ENCODE results near the gene HPF1.

HPF1 gene

GRCh38 chr4:169715826-169716225 is 41.9 kb downstream of the HPF1 start:
- ATAC-seq, result no peak
- DNase-seq, result no peak
- no peak overlapping the region for H3K4me3 Mint-ChIP-seq
- H3K27ac Mint-ChIP-seq, result no peak overlapping the region
- H3K36me3 Mint-ChIP-seq (ENCODE audit: low read depth), result peaks cover 21% of the 10 kb centered on the region
- no peaks in the 10 kb centered on the region for H3K27me3 Mint-ChIP-seq
- H3K4me1 Mint-ChIP-seq, result no peaks in the 10 kb centered on the region
- H3K9me3 Mint-ChIP-seq, result no peaks in the 10 kb centered on the region

GRCh38 chr4:169707958-169708643 is 49.6 kb downstream of the HPF1 start:
- no peak for DNase-seq
- ATAC-seq, result no peak
- peaks cover 21% of the 10 kb centered on the region for H3K36me3 Mint-ChIP-seq (ENCODE audit: low read depth)
- H3K27me3 Mint-ChIP-seq, result no peaks in the 10 kb centered on the region
- no peaks in the 10 kb centered on the region for H3K9me3 Mint-ChIP-seq
- H3K4me3 Mint-ChIP-seq, result no peak overlapping the region
- H3K4me1 Mint-ChIP-seq, result no peaks in the 10 kb centered on the region
- H3K27ac Mint-ChIP-seq, result no peak overlapping the region

GRCh38 chr4:169698331-169698730 is 59.4 kb downstream of the HPF1 start:
- H3K4me1 Mint-ChIP-seq, result no peaks in the 10 kb centered on the region
- no peak overlapping the region for H3K4me3 Mint-ChIP-seq
- no peaks in the 10 kb centered on the region for H3K9me3 Mint-ChIP-seq
- DNase-seq (no peak), ATAC-seq (no peak)
- H3K27me3 Mint-ChIP-seq, result no peaks in the 10 kb centered on the region
- H3K36me3 Mint-ChIP-seq (ENCODE audit: low read depth), result peaks cover 35% of the 10 kb centered on the region
- no peak overlapping the region for H3K27ac Mint-ChIP-seq

- Mint-ChIP-seq H3K4me1 (peaks cover 3% of the 10 kb centered on the region), H3K27me3 (no peaks in the 10 kb centered on the region), H3K4me3 (no peak overlapping the region), H3K27ac (no peak overlapping the region), H3K36me3 (ENCODE audit: low read depth) (peaks cover 20% of the 10 kb centered on the region), H3K9me3 (no peaks in the 10 kb centered on the region)
- no peak for ATAC-seq
- DNase-seq, result no peak
Observed at GRCh38 chr4:169690787-169691186, 67.0 kb downstream of the HPF1 start.

- peaks cover 3% of the 10 kb centered on the region for H3K4me1 Mint-ChIP-seq
- H3K36me3 Mint-ChIP-seq (ENCODE audit: low read depth), result peaks cover 18% of the 10 kb centered on the region
- ATAC-seq (no peak), DNase-seq (no peak)
- no peak overlapping the region for H3K27ac Mint-ChIP-seq
- no peaks in the 10 kb centered on the region for H3K9me3 Mint-ChIP-seq
- H3K27me3 Mint-ChIP-seq, result no peaks in the 10 kb centered on the region
- no peak overlapping the region for H3K4me3 Mint-ChIP-seq
Observed at GRCh38 chr4:169689681-169690080, 68.1 kb downstream of the HPF1 start.

GRCh38 chr4:169682372-169683047 is 75.2 kb downstream of the HPF1 start:
- Mint-ChIP-seq H3K4me3 (no peak overlapping the region), H3K4me1 (no peaks in the 10 kb centered on the region), H3K9me3 (no peaks in the 10 kb centered on the region), H3K36me3 (ENCODE audit: low read depth) (peaks cover 29% of the 10 kb centered on the region), H3K27me3 (no peaks in the 10 kb centered on the region), H3K27ac (no peak overlapping the region)
- DNase-seq (no peak), ATAC-seq (no peak)
